Body of pancreas (tissue), 4 donors: ENCODE results near the gene DSG1. TPM values are rescaled to one million over a fixed set of nuclear protein-coding genes. Genes with fewer than 3 reads are reported as not detected.

ENCODE experiments used
- ATAC-seq: fragments of 150-250 bp; one replicate; pipeline ENCODE4 v1.9.1; 2016
- DNase-seq, 4 donors: peaks; one replicate each; pipeline ENCODE4 v3.0.0-alpha.2; 2019
- H3K27ac ChIP-seq, 4 donors: fragments of 200-600 bp; sonication (generic); 1 replicate in 3 of 4; 2 replicates in 1 of 4; pipeline versions ENCODE4 v1.5.1 to v1.6.1; 2016 to 2019; ENCODE audit warnings: mild to moderate bottlenecking in 1 of 4, mixed read lengths in 1 of 4, moderate library complexity in 1 of 4
- H3K27me3 ChIP-seq, 2 donors: fragments of 200-600 bp; sonication (generic); one replicate each; pipeline ENCODE4 v1.6.0; 2016; ENCODE audit warnings: mild to moderate bottlenecking in 1 of 2
- H3K36me3 ChIP-seq, 2 donors: fragments of 200-600 bp; sonication (generic); replicated peaks in 1 of 2; 2 replicates each; pipeline ENCODE4 v1.5.1; 2016; ENCODE audit warnings: low read depth in 2 of 2; ENCODE audit not compliant: insufficient read depth in 1 of 2
- H3K4me1 ChIP-seq: fragments of 200-600 bp; sonication (generic); one replicate; pipeline ENCODE4 v1.6.0; 2016
- H3K4me3 ChIP-seq, 2 donors: fragments of 200-600 bp; sonication (generic); 1 replicate in 1 of 2; 2 replicates in 1 of 2; pipeline ENCODE4 v1.5.1; 2016 to 2019
- H3K9me3 ChIP-seq, 3 donors: fragments of 200-600 bp; sonication (generic); 1 replicate in 2 of 3; 2 replicates in 1 of 3; pipeline ENCODE4 v1.5.1; 2016
- POLR2A ChIP-seq, 3 donors: fragments of 450-650 bp; IDR thresholded peaks; one replicate each; pipeline ENCODE4 v1.6.1; 2016; ENCODE audit warnings: antibody characterized with exemption in 3 of 3, mild to moderate bottlenecking in 2 of 3
- WGBS, 2 donors: methylation state at CpG; one replicate each; pipeline ENCODE4 v1.1.5; 2017; 5-methylcytosine and 5-hydroxymethylcytosine counted together
- intact Hi-C: fragments of 100-400 bp; cut with DNase I; formaldehyde crosslinking; loops from one replicate; pipeline ENCODE4 v1.15.1; 2023
- total RNA-seq, 2 donors: library from RNA; depleted of rRNA; stranded (reverse); fragments of >200 nt; gene quantifications; one replicate each; pipeline ENCODE4 v1.1.0, GENCODE V29; 2016
- TF ChIP-seq, protein P1 (sequence below), 7 experiments: fragments of 450-650 bp in 4 of 7; fragments of 200-600 bp in 3 of 7; sonication (generic) in 3 of 7; IDR thresholded peaks; one replicate each; pipeline ENCODE4 v1.5.1; 2016 to 2019; ENCODE audit warnings: antibody characterized with exemption in 7 of 7

The DSG1 gene
- total RNA-seq, 2 donors from 2014 or later = under 0.01 TPM; not detected in 1

DNA sequence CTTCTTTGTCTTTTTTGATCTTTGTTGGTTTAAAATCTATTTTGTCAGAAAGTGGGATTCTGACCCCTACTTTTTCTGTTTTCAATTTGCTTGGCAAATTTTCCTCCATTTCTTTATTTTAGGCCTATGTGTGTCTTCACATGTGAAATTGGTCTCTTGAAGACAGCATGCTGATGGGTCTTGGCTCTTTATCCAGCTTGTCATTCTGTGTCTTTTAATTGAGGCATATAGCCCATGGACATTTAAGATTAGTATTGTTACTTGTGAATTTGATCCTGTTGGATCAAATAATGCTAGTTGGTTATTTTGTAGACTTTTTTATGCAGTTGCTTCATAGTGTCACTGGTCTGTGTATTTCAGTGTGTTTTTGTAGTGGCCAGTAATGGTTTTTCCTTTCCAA, 26.3 kb upstream of the DSG1 start:
- H3K4me1 ChIP-seq = no peaks in the 10 kb centered on the region
- H3K27ac ChIP-seq = no peak overlapping the region
- DNase-seq = no peak
- no peaks in the 10 kb centered on the region for H3K27me3 ChIP-seq
- H3K9me3 ChIP-seq = peaks cover 0 to 6% (median 0%) of the 10 kb centered on the region in 3 donors
- TF ChIP-seq, protein P1, sequence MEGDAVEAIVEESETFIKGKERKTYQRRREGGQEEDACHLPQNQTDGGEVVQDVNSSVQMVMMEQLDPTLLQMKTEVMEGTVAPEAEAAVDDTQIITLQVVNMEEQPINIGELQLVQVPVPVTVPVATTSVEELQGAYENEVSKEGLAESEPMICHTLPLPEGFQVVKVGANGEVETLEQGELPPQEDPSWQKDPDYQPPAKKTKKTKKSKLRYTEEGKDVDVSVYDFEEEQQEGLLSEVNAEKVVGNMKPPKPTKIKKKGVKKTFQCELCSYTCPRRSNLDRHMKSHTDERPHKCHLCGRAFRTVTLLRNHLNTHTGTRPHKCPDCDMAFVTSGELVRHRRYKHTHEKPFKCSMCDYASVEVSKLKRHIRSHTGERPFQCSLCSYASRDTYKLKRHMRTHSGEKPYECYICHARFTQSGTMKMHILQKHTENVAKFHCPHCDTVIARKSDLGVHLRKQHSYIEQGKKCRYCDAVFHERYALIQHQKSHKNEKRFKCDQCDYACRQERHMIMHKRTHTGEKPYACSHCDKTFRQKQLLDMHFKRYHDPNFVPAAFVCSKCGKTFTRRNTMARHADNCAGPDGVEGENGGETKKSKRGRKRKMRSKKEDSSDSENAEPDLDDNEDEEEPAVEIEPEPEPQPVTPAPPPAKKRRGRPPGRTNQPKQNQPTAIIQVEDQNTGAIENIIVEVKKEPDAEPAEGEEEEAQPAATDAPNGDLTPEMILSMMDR (IDR thresholded peaks at IDR 0.05) = no peak
- no peak for TF ChIP-seq POLR2A (IDR thresholded peaks at IDR 0.05)
- intact Hi-C loops = no loop called here
- H3K36me3 ChIP-seq = no peaks in the 10 kb centered on the region
- no peak overlapping the region for H3K4me3 ChIP-seq
- no peak for ATAC-seq

DNA sequence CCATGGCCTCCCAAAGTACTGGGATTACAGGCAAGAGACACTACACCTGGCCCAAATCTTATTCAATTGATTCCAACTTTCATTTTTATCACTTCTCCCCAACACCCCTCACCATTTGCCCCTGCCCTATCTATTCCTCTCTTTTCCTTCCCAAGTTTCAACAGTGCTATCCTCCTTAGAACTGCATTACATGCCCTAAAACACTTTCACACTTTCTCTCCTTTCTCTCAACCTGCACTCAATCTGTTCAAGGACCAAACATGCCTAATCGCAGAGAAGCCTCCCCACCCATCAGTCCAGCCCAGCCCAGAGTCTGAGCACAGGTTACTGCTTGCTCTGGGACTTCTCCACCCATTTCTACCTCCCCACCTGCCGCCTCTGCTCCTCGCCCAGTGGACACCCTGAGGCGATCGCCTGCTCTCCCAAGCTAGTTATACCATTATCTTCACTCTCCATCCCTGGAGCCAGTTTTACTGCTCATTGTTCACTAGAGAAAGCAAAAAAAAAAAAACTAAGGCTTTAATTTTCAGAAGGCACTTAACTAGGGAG, 23.7 kb upstream of the DSG1 start:
- no peaks in the 10 kb centered on the region for H3K4me1 ChIP-seq
- H3K9me3 ChIP-seq = peaks cover 0 to 6% (median 0%) of the 10 kb centered on the region in 3 donors
- ATAC-seq = no peak
- intact Hi-C loops = no loop called here
- no peaks in the 10 kb centered on the region for H3K36me3 ChIP-seq
- no peak overlapping the region for H3K4me3 ChIP-seq
- TF ChIP-seq, protein P1 (IDR thresholded peaks at IDR 0.05) = no peak
- no peak for TF ChIP-seq POLR2A (IDR thresholded peaks at IDR 0.05)
- no peaks in the 10 kb centered on the region for H3K27me3 ChIP-seq
- DNase-seq = no peak
- 80 to 85% methylated on average over 5 of the region's 5 CpGs for WGBS, 2 donors
- H3K27ac ChIP-seq = no peak overlapping the region

DNA sequence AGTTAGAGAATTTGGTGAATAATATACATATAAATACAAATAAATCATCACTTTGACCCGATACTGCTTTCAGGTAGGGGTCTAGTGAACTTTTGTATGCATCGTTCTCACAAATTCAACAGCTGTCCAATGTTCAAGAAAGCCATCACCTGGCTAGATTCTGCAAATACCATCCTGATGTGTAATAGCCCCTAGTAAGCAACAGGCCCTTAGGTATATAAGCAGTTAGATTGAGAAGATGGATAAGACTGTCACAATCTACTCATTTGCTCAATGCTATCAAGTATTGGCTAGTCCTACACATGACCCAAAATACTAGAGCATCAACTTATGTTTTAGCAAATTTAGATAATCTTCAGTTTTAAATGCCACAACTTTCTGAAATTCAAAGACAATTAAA, 20.7 kb upstream of the DSG1 start:
- Histone ChIP-seq H3K9me3 (no peaks in the 10 kb centered on the region), H3K27ac (no peak overlapping the region), H3K4me1 (no peaks in the 10 kb centered on the region), H3K36me3 (no peaks in the 10 kb centered on the region), H3K27me3 (no peaks in the 10 kb centered on the region), H3K4me3 (no peak overlapping the region)
- TF ChIP-seq POLR2A (IDR thresholded peaks at IDR 0.05) = no peak
- TF ChIP-seq, protein P1 (IDR thresholded peaks at IDR 0.05) = no peak
- intact Hi-C loops = no loop called here
- 83 to 87% methylated on average over 2 of the region's 2 CpGs for WGBS, 2 donors
- DNase-seq = no peak
- ATAC-seq = no peak

DNA sequence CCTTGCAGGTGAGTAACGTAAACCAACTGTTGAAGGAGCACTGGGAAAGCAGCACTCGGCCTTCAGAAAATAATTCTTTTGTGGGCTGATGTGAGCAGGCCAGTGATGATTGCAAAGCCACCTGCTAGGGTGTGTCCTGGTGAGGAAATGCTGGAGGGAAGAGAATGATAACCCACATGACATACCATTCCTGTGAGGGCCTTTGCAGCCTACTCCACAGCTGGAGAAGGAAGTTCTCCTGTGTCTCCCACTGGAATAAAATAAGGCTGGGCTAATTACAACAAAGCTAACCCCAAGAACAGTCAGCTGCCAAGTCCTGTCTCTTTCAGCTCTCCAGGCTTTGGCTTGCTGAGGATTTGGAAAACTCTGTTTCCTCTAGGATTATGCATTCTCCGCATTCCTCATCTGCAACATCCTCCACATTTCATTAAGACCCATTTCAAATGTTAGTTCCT, 16.7 kb upstream of the DSG1 start:
- ATAC-seq = no peak
- intact Hi-C loops = no loop called here
- Histone ChIP-seq H3K4me3 (no peak overlapping the region), H3K36me3 (no peaks in the 10 kb centered on the region), H3K27me3 (no peaks in the 10 kb centered on the region), H3K4me1 (no peaks in the 10 kb centered on the region), H3K27ac (no peak overlapping the region), H3K9me3 (no peaks in the 10 kb centered on the region)
- TF ChIP-seq, protein P1 (IDR thresholded peaks at IDR 0.05) = no peak
- TF ChIP-seq POLR2A (IDR thresholded peaks at IDR 0.05) = no peak
- DNase-seq = peak in 1 of 4 donors; percentile 2
- 84 to 86% methylated on average over 3 of the region's 3 CpGs for WGBS, 2 donors

DNA sequence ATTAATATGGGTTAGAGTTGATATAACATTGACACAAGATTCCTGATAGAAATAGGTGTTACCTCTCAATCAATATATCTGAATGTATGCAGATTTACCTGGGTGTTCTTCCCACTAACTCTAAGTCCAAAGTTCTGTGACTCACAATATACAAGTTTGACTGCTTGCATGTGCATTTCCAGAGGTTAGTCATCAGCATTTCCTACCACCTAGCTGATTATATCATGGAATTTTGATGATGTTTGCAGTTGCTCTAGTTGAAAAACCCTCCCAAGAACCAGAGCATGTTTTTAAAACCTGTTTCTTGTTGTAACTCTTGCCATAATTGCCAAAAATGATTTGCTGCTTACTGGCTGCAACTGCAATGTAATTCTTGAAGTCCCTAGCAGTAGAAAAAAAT, 15.0 kb upstream of the DSG1 start:
- DNase-seq (no peak), ATAC-seq (no peak)
- Histone ChIP-seq H3K4me1 (no peaks in the 10 kb centered on the region), H3K9me3 (no peaks in the 10 kb centered on the region), H3K36me3 (no peaks in the 10 kb centered on the region), H3K27me3 (no peaks in the 10 kb centered on the region), H3K4me3 (no peak overlapping the region), H3K27ac (no peak overlapping the region)
- intact Hi-C loops = no loop called here
- TF ChIP-seq, protein P1 (IDR thresholded peaks at IDR 0.05) = no peak
- TF ChIP-seq POLR2A (IDR thresholded peaks at IDR 0.05) = no peak
